ENCODE results near the gene RELN. TPM values are rescaled to one million over a fixed set of nuclear protein-coding genes. Genes with fewer than 3 reads are reported as not detected.
A peak's percentile ranks its signal among the peaks of the same experiment; 100 is the strongest.

The RELN gene
- total and polyA plus RNA-seq, 9 of the 15 experiments (the other 6 are each of a cell fraction or from before 2014, with no cell fraction given): 12.9 to 43.2 (median 18.1) TPM

DNA sequence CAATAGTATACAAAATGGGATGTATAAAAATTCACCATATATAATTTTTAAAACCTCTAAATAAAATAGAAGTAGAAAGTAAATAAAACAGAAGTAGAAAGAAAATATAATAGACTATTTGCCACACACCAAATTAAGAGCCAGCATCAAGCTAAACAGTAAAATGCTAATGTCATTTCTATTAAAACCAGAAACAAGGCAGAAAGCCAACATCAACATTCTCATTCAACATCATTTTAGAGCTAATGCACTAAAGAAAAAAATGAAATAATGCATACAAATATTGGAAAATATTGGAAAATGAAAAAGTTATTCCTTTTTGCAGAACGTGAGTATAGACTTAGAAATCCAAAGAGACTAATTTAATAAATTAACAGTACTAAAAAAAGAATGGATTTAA is 23.4 kb upstream of the RELN start:
- 24% methylated on average over 1 of the region's 1 CpG for WGBS (ENCODE audit: insufficient coverage, low coverage, missing lambda C conversion rate)
- in situ Hi-C loops (cut with MboI): no loop called here
- POLR2A ChIA-PET: no interaction called here

DNA sequence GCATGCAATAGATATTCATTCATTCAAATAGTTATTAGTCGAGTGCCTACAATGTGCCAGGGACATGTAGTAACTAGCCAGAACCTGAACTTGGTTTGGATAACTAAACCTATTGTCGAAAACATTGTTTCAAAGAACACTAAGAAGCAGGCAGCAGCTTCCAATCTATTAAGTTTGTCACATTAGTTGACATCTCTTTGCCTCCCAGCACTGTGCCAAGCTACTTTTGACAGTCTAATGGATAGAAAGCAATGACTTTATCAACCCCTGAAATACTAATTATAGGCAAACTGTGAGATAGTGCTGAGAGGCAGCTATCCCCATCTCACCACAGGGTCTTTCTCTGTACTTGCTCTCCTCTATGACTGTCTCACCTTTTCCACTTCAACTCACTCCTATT is 22.4 kb upstream of the RELN start:
- Histone ChIP-seq H3K79me2 (ENCODE audit: control insufficient read depth, insufficient read depth, low read length) (no peaks in the 10 kb centered on the region), H3K9me3 (replicated peaks; ENCODE audit: control insufficient read depth, insufficient read depth, low read depth, low read length) (no peaks in the 10 kb centered on the region), H3K27ac (ENCODE audit: extremely low read depth, low read depth, low read length) (no peak overlapping the region), H2AFZ (ENCODE audit: low read depth, low read length) (peak overlapping the region; percentile 32; the same call in 1 of the 2 replicates), H3K4me2 (ENCODE audit: insufficient read depth, low read length) (no peak overlapping the region), H4K20me1 (replicated peaks; ENCODE audit: control insufficient read depth, insufficient read depth, low read length) (no peaks in the 10 kb centered on the region), H3K4me1 (replicated peaks in 1 of 2; ENCODE audit: control insufficient read depth in 2 of 2, insufficient read depth in 2 of 2, low read length in 2 of 2) (no peaks in the 10 kb centered on the region; a peak in 2 of 5 replicates), H3K4me3 (no peak overlapping the region), H3K27me3 (ENCODE audit: control insufficient read depth in 2 of 2, insufficient read depth in 2 of 2, low read length in 2 of 2) (no peaks in the 10 kb centered on the region), H3K9me1 (ENCODE audit: control insufficient read depth, insufficient read depth, low read length) (no peaks in the 10 kb centered on the region), H3K9ac (ENCODE audit: insufficient read depth in 1 of 2, low read depth in 2 of 2, low read length in 2 of 2) (no peak overlapping the region), H3K36me3 (ENCODE audit: control insufficient read depth, insufficient read depth, low read length) (no peaks in the 10 kb centered on the region)
- POLR2A ChIA-PET: interaction anchor here (0.6 kb wide), 1 partner anchor 11 kb away, joined by 3 read pairs; no protein-coding TSS in a partner anchor
- WGBS (ENCODE audit: insufficient coverage, low coverage, missing lambda C conversion rate): 37% methylated on average over 2 of the region's 2 CpGs
- in situ Hi-C loops (cut with MboI) (no loop called here), intact Hi-C loops (cut with micrococcal nuclease) (no loop called here)
- DNase-seq (ENCODE audit: extremely low read depth in 1 of 4, low spot score in 3 of 4) (no peak), FAIRE-seq (no peak), ATAC-seq (no peak)
- CTCF ChIA-PET (ENCODE audit: low intra/inter-chr PET ratio): no interaction called here
- no TSS peak for BruUV-seq (replicated peaks)
- TF ChIP-seq ZNF586 (CRISPR knock-in tag; conservative IDR thresholded peaks at IDR 0.05) (no peak), PTTG1 (tag; IDR thresholded peaks at IDR 0.05; ENCODE audit: low read depth) (no peak), STAG1 (CRISPR knock-in tag; IDR thresholded peaks at IDR 0.05; ENCODE audit: borderline replicate concordance) (no peak), ZNF445 (CRISPR knock-in tag; IDR thresholded peaks at IDR 0.05; ENCODE audit: low read depth) (no peak), ZKSCAN1 (IDR thresholded peaks at IDR 0.05; ENCODE audit: low read depth, low read length) (no peak), MCM3 (IDR thresholded peaks at IDR 0.05) (no peak), NFRKB (IDR thresholded peaks at IDR 0.05; ENCODE audit: low read depth) (no peak), FIP1L1 (IDR thresholded peaks at IDR 0.05; ENCODE audit: low read depth, low read length, poor library complexity, severe bottlenecking) (no peak)
- TF ChIP-seq, protein P1, sequence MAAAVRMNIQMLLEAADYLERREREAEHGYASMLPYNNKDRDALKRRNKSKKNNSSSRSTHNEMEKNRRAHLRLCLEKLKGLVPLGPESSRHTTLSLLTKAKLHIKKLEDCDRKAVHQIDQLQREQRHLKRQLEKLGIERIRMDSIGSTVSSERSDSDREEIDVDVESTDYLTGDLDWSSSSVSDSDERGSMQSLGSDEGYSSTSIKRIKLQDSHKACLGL (CRISPR knock-in tag; IDR thresholded peaks at IDR 0.05; ENCODE audit: borderline replicate concordance, poor library complexity, severe bottlenecking): no peak

More for the DNA sequence above, 23.4 kb upstream of the RELN start:
- no peaks in the 10 kb centered on the region for H3K9me1 ChIP-seq (ENCODE audit: control insufficient read depth, insufficient read depth, low read length)
- H3K4me2 ChIP-seq (ENCODE audit: insufficient read depth, low read length): no peak overlapping the region
- ATAC-seq (no peak), DNase-seq (ENCODE audit: extremely low read depth in 1 of 4, low spot score in 3 of 4) (no peak), FAIRE-seq (no peak)
- H2AFZ ChIP-seq (ENCODE audit: low read depth, low read length): no peak overlapping the region
- no peaks in the 10 kb centered on the region for H3K27me3 ChIP-seq (ENCODE audit: control insufficient read depth in 2 of 2, insufficient read depth in 2 of 2, low read length in 2 of 2)
- H3K9ac ChIP-seq (ENCODE audit: insufficient read depth in 1 of 2, low read depth in 2 of 2, low read length in 2 of 2): no peak overlapping the region
- no peaks in the 10 kb centered on the region; a peak in 2 of 5 replicates for H3K4me1 ChIP-seq (replicated peaks in 1 of 2; ENCODE audit: control insufficient read depth in 2 of 2, insufficient read depth in 2 of 2, low read length in 2 of 2)
- H4K20me1 ChIP-seq (replicated peaks; ENCODE audit: control insufficient read depth, insufficient read depth, low read length): no peaks in the 10 kb centered on the region
- H3K27ac ChIP-seq (ENCODE audit: extremely low read depth, low read depth, low read length): no peak overlapping the region
- no peaks in the 10 kb centered on the region for H3K9me3 ChIP-seq (replicated peaks; ENCODE audit: control insufficient read depth, insufficient read depth, low read depth, low read length)
- H3K4me3 ChIP-seq: no peak overlapping the region
- no peak for TF ChIP-seq SRSF7 (optimal IDR thresholded peaks at IDR 0.05; ENCODE audit: low read depth, low read length)
- TF ChIP-seq ZNF384 (IDR thresholded peaks at IDR 0.05; ENCODE audit: low read depth, low read length): no peak
- TF ChIP-seq, protein P2, sequence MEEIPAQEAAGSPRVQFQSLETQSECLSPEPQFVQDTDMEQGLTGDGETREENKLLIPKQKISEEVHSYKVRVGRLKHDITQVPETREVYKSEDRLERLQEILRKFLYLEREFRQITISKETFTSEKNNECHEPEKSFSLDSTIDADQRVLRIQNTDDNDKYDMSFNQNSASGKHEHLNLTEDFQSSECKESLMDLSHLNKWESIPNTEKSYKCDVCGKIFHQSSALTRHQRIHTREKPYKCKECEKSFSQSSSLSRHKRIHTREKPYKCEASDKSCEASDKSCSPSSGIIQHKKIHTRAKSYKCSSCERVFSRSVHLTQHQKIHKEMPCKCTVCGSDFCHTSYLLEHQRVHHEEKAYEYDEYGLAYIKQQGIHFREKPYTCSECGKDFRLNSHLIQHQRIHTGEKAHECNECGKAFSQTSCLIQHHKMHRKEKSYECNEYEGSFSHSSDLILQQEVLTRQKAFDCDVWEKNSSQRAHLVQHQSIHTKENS (CRISPR knock-in tag; IDR thresholded peaks at IDR 0.05): no peak
- no peak for TF ChIP-seq CBFA2T2 (conservative IDR thresholded peaks at IDR 0.05)
- TF ChIP-seq NFE2 (IDR thresholded peaks at IDR 0.05; ENCODE audit: low read depth): no peak
- no peak for TF ChIP-seq PHF8 (IDR thresholded peaks at IDR 0.05; ENCODE audit: borderline replicate concordance, low read length)
- no TSS peak for BruUV-seq (replicated peaks)
- H3K79me2 ChIP-seq (ENCODE audit: control insufficient read depth, insufficient read depth, low read length): no peaks in the 10 kb centered on the region
- intact Hi-C loops (cut with micrococcal nuclease): no loop called here
- CTCF ChIA-PET (ENCODE audit: low intra/inter-chr PET ratio): no interaction called here
- H3K36me3 ChIP-seq (ENCODE audit: control insufficient read depth, insufficient read depth, low read length): no peaks in the 10 kb centered on the region
